ENCODE results near the gene MRPL14.

GRCh38 chr6:44105993-44106740 is 21.1 kb downstream of the MRPL14 start:
- no peak for TF ChIP-seq CTCF (IDR thresholded peaks at IDR 0.05 in 2 of 3, conservative IDR thresholded peaks at IDR 0.05 in 1 of 3; ENCODE audit: insufficient read depth in 2 of 3, low read depth in 1 of 3, low read length in 3 of 3)
- TF ChIP-seq ZKSCAN1 (IDR thresholded peaks at IDR 0.05; ENCODE audit: low read depth, low read length) = no peak
- TF ChIP-seq WHSC1 (IDR thresholded peaks at IDR 0.05; ENCODE audit: low read length) = no peak
- TF ChIP-seq POLR2A (conservative IDR thresholded peaks at IDR 0.05) = no peak
- no peak for TF ChIP-seq CREM (IDR thresholded peaks at IDR 0.05; ENCODE audit: low read depth)
- TF ChIP-seq, protein P1, sequence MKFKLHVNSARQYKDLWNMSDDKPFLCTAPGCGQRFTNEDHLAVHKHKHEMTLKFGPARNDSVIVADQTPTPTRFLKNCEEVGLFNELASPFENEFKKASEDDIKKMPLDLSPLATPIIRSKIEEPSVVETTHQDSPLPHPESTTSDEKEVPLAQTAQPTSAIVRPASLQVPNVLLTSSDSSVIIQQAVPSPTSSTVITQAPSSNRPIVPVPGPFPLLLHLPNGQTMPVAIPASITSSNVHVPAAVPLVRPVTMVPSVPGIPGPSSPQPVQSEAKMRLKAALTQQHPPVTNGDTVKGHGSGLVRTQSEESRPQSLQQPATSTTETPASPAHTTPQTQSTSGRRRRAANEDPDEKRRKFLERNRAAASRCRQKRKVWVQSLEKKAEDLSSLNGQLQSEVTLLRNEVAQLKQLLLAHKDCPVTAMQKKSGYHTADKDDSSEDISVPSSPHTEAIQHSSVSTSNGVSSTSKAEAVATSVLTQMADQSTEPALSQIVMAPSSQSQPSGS (CRISPR knock-in tag; IDR thresholded peaks at IDR 0.05) = no peak
- TF ChIP-seq ARID2 (IDR thresholded peaks at IDR 0.05) = no peak
- no peak for TF ChIP-seq ZFX (CRISPR knock-in tag; IDR thresholded peaks at IDR 0.05)
- TF ChIP-seq ZNF589 (CRISPR knock-in tag; IDR thresholded peaks at IDR 0.05; ENCODE audit: low read depth) = no peak
- TF ChIP-seq MTA3 (IDR thresholded peaks at IDR 0.05; ENCODE audit: borderline replicate concordance) = no peak
- no peak for TF ChIP-seq FOS (IDR thresholded peaks at IDR 0.05; ENCODE audit: extremely low read depth, insufficient read length)
- TF ChIP-seq RNF2 (IDR thresholded peaks at IDR 0.05) = no peak
- no peak for TF ChIP-seq HDAC2 (IDR thresholded peaks at IDR 0.05)

Measured in K562 (cell line).